Activated T-helper 9 cell treated with anti-CD3 and anti-CD28 coated beads, Interleukin-2, amount 50 U/mL, for 16 hours (primary cell): Measurements from ENCODE around the gene GOLGA3.
"Not testable (repeated sequence)": the region's sequence is repeated elsewhere in the genome, so short reads cannot be mapped to it uniquely, and the experiment has no call there.

ENCODE experiments used
- DNase-seq: peaks from one replicate; pipeline ENCODE4 v3.0.0-alpha.2; 2020; ENCODE audit warnings: low read depth

The GOLGA3 gene

DNA sequence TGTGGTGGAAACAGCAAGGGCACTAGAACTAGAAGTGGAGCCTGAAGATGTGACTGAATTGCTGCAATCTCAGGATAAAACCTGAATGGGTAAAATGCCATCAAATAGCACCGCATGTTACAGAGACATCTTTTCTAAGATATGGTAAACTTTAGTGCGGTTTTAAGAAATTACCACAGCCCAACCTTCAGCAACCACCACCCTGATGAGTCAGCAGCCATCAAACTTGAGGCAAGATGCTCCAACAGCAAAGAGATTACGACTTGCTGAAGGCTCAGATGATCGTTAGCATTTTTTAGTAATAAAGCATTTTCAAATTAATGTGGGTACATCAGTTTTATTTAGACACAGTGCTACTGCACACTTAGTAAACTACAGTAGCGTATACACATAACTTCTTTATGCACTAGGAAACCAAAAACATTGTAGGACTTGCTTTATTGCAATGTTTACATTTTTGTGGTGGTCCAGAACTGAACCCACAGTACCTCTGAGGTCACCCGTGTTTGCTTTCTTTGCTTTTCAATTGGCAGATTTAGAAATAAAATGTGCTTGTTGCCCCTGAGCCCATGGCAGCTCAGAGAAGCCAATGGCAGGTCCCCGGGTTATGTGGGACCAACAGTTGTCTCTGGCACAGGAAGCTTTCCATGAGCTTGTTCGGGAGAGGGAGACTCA, 15.9 kb downstream of the GOLGA3 start:
- no peak for DNase-seq

DNA sequence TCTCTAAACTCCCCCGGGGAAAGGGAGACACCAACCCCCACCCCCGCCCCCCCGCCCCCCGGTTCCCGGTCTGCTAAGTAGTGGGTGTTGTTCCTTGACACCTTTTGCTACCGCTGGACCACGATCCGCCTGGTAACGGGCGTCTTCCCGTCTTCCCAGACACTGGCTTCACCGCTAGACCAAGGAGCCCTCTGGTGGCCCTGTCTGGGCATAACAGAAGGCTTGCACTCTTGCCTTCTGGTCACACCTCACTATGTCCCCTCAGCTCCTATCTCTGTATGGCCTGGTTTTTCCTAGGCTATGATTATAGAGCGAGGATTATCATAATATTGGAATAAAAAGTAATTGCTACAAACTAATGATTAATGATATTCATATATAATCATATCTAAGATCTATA, 19.3 kb downstream of the GOLGA3 start:
- DNase-seq, result not testable (repeated sequence)

DNA sequence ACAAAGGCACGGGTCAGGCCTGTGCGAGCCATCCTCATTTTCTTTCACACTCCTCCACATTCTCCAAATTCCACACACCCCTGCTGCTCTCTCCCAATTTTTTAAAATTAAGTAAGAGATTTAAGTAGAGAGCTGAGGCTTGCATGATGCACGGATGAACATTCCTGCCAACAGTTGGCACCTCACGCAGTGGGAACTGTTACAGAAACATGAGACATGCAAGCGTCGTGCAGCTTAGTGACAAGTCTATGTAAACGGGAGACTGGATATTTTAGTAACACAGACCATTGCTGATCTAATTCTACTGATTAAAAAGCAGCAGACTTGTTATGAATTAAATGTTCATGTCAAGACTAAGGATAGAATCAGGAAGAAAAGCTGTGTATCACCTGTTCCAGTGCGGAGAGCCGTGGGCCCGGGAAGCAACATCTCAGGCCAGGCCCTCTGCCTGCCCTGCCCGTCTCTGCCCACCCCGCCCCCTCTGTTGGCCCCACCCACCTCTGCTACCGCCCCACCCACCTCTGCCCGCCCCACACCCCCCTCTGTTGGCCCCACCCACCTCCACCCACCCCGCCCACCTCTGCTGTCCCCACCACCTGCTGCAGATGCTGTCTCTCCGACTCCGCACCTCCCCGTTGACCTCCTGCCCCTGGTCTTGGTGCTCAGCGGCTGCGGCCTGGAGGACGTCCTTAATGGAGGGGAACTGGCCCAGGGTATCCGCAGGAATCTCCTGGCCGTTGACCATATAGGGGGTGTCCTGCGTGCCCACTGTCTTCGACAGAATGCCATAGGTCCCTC, 21.2 kb downstream of the GOLGA3 start:
- DNase-seq, result no peak

DNA sequence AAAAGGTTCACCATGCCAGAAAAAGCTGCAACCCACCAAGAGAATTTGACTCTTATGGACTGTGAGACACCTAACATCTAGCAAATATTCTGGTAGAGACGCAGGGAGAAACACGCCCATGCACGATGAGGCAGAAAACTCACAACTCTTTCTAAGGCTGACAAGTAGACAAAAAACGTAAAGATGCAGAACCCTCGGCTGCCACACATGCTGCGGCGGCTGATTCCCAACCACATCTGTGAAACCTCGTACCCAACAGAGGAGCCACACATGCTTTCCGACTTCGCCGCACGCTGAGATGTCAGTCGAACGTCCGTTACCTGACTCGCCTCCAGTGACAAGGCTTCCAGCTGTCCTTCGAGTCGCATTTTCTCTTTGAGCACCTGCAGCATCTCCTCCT, 21.8 kb downstream of the GOLGA3 start:
- no peak for DNase-seq

DNA sequence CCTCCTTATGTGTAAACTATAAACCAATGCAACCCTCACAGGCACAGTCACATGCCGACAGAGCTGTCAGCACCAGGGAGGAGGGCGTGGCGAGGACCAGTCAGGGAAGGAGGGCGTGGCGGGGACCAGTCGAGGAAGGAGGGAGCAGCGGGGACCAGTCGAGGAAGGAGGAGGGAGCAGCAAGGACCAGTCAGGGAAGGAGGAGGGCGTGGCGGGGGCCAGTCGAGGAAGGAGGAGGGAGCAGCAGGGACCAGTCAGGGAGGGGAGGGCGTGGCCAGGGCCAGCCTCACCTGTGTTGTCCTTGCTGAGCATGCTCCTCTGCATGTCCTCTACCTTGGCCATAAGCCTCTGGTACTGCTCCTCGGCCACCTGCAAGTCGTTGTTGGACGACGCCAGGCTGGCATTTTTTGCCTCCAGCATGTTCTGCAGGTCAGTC, 24.2 kb downstream of the GOLGA3 start:
- no peak for DNase-seq

DNA sequence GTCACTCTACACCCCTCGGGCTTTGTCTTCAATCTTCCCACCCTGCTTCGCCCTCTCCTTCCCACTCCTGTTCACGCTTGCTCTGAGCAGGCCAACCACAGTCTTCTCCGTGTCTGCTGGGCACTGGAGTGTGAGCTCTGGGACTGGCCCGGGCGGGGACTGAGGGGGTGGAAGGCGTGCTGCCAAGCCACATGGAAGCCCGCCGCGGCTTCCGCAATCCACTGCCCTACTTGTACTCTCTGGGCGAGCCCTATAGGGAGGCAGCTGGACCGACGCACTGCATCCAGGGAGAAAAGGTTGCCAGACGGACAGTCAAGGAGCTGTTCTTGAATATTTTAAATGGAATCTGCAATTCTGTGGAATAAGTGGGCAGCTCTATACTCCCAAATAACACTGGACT, 24.8 kb downstream of the GOLGA3 start:
- no peak for DNase-seq

DNA sequence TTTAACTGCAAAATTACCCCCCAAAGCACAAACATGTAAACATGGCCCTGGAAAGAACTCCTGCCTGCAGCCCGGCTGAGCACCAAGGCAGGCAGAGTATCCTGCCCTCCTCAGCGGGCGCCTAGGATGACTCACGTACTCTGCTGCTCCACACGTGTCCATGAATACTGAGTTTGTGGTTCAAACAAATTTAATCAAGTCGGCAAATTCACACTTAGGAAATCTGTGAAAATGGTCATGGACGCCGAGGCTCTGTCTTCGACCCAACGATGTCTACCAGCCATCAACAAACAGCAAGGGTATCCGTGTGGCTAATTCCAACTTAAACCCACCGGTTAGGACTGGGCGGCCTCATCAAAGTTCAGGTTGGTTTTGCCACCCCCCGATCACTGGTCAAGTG, 25.5 kb downstream of the GOLGA3 start:
- DNase-seq, result no peak

DNA sequence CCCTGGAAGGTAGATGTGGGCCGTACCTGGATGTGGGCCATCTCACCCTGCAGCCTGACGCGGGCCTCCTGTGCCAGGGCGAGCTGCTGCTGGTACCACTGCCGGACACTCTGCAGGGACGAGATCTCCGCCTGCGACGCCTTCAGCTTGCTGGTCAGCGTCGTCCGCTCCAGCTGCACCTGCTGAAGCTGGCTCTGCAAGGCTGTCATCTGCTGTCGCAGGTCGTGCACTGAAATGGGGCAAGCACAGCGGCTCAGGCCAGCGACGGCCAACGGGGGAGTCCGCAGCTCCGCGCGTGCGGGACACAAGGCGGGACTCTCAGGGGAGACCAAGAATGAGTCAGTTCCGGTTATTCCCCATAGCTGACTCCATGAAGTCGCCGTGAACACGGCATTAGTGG, 26.9 kb downstream of the GOLGA3 start:
- DNase-seq, result no peak

DNA sequence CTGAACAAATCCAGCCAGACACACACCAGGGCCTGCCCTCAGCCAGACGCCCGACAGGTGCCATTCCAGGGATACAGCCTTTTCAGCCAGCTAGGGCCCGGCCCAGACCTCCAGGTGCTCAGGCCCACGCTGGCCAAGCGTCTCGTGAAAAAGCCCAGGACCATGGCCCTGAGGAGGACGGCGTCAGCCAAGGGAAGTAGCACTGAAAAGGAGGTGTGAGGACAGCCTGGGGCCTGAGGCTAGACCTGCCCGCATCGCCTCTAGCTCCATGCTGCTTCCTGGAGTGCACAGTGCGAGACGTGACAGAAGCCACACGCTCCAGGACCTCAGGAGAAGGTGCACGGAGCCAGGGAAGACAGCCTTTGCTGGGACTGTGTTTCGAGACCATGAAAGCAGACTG, 29.8 kb downstream of the GOLGA3 start:
- no peak for DNase-seq

DNA sequence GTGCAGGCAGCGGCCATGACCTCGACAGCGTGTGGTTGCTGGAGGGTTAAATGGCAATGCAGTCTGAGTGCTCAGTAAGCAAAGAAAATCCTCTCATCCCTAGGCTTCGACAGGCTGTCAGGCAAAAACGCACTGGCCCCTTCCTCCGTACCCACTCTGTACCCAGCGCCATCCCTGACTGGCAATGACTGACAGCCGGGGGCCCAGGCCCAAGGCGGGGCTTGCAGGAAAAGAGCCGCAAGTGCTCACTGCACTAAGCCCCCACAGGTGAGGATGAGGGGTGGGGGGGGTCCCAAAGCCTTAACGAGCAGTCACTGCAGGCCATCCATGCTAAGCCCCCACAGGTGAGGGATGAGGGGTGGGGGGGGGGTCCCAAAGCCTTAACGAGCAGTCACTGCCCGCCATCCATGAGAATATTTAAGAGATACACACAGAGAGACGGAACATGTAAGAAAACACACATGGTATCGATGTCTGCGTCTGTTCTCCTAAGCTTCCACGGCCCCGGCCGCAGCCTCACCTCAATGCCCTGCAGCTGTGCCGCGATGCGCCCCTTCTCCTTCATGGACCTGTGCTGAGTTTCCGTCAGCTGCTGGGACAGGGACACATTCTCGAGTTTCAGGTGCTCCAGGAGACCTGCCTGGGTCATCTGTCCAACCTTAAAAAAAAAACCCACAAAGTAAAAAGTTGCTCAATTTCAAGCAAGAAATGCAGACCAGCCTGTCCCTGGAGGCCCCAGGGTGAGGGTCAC, 30.7 kb downstream of the GOLGA3 start:
- no peak for DNase-seq

DNA sequence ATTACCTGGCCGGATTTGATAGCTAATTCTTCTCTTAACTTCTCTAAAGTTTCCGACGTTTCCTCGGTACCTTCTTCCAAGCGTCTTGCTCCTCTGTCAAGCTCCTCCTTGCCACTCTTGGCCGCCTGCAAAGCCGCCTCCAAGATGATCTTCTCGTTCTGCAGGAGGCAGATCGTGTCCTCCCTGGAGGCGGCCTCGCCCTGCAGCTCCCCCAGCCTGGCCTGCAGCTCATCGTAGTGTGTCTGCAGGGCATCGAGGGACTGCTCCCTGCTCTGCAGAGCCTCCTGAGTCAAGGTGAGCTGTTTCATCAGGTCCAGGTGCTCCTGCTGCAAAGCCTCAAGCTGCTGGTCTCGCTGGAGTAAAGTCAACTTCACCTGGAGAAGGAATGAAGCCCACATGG, 32.8 kb downstream of the GOLGA3 start:
- no peak for DNase-seq

DNA sequence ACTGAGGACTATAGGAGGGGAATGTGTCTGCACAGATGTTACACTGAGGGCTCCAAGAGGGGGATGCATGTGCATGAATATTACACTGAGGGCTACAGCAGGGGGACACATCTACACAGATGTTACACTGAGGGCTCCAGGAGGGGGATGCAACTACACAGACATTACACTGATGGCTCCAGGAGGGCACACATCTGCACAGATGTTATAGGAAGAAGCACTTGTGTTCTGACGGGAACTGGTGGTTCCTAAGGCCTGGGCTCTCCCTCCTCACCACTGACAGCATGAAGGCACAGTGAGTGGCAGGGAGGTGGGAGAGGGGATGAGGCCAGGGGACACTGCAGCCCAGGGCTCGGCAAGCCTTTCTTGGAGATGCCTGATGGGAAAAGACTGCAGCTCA, 36.7 kb downstream of the GOLGA3 start:
- not testable (repeated sequence) for DNase-seq

DNA sequence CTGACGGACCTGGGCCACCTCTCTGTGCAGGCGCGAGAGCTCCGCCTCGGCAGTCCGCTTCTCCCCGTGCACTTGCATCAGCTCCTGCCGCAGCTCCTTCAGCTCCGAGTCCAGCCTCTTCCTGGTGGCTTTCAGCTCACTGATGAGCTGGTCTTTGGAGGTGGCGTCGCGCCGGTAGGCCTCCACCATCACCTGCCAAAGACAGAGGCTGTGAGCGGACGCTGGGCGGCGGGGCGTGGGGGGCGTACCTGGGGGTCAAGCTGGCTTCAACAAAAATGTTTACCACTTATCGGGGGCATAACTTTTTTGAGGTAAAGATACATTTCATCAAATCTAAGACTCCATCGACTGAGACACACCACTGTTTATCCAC, 39.6 kb downstream of the GOLGA3 start:
- no peak for DNase-seq

DNA sequence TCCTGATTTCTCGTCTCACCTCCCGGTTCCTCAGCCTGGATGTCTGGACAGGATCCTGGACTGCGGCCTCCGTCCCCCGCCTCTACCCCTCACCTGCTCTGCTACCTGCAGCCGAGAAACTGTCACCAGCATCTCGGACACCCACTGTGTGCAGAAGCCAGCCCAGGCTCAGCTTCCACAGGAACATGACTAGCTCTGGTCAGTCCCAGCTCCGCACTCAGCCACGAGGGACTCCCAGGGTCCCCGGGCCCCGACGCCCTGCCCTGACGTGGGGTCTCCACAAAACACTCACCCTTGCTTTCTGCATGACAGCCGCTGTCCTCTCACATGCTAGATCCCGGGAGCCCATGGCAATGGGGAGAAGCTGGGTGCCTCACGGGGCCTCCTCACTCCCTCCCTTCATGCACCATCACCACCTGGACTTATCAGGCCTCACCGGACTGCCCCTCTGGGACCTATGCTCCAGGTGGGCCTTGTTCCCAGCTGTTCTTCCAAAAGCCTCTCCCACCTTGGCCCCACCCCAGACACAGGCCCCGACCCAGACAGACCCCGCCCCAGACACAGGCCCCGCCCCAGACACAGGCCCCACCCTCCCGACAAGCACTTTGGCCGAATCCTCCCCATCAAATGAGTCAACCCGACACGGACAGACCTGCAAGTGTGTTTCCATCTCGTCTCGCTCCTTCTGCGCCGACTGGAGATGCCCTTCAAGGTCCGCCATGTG, 40.1 kb downstream of the GOLGA3 start:
- no peak for DNase-seq

DNA sequence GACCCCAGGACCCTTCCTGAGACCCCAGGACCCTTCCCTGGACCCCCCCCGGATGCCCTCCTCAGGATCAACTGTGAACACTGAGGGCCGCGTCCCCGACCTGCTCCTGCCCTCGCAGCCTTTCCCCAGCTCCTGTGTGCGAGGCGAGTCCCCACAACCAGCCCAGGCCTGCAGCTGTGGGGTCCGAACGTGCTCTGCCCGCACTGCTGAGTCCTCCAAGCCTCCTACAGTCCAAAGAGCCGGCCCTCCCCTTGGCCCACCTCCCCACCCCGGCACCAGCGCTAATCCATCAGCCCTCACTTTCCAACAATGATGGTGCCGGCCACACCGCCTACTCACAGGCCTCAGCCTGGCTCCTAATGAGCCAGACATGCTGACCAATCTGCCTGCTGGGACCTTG, 40.8 kb downstream of the GOLGA3 start:
- DNase-seq, result no peak

DNA sequence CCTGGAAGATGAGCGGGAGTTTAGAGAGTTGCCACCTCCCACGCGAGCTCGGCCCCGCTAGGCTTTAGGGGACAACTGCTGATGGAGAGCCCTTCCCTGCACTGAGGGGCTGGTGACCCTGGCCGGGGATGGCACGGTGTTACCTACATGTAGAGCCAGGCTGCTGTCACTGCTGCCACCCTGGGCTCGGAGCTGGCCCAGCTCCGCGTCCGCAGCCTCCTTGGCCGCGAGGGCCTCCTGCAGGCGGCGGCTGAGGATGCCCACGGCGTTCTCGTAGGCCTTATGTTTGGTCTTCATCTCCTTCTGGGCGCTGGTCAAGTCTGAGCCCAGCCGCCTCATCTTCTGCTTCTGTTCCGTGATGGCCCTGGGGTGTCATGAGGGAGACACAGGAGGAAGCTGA, 42.5 kb downstream of the GOLGA3 start:
- DNase-seq, result no peak

DNA sequence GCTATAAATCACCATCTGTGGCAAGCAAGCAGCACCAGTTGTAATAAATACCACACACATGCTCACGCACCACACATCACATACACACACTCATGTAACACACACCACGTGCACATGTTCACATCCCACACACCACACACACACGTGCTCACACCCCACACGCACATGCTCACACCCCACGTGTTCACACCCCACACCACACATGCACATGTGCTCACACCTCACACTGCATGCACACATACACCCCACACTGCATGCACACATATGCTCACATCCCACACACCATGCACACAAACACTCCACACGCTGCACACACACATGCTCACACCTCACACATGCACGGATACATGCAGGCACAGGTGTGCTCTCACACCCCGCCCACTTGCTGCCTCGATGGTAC, 44.1 kb downstream of the GOLGA3 start:
- no peak for DNase-seq

DNA sequence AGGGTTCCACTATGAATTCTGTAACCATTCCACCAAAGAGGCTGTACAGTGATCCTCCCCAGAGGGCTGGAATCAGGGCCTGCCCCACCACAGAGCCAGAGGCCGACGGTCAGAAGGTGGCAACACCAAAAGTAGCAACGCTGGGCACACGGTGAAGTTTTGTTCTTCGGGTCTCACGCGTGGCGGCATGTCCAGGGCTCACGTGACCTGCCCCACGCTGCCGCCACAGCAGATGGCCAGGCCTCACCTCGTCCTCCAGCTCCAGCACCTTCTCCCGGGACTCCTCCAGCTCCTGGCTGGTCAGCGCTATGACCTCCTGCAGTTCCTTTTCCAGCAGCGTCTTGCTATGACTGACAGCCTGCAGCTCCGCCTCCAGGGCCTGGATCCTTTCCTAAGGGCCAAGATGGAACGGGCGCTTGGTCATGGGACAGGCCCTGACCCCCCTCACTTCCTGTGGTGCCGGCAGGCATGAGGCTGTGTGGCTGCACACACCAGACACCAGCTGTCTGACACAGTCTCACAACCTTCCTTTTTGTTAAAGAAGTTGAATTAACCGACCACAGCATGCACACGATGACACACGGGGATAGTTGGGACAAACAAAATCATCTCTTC, 44.6 kb downstream of the GOLGA3 start:
- no peak for DNase-seq

DNA sequence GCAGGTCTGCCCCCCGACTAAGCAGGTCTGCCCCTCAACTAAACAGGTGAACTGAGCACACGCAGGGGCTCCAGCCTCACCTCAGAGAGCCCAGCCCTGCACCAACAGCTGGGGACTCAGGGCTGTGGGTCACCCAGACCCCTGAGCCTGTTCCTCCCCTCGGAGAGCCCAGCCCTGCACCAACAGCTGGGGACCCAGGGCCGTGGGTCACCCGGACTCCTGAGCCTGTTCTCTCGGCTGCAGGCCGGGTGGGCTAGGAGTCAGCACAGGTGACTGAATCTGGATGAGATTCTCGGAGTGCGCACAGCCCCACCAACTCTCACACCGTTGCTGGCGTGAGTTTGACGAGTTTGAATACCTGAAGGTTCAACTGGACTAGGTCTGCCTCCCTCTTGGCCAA, 46.7 kb downstream of the GOLGA3 start:
- DNase-seq, result no peak

DNA sequence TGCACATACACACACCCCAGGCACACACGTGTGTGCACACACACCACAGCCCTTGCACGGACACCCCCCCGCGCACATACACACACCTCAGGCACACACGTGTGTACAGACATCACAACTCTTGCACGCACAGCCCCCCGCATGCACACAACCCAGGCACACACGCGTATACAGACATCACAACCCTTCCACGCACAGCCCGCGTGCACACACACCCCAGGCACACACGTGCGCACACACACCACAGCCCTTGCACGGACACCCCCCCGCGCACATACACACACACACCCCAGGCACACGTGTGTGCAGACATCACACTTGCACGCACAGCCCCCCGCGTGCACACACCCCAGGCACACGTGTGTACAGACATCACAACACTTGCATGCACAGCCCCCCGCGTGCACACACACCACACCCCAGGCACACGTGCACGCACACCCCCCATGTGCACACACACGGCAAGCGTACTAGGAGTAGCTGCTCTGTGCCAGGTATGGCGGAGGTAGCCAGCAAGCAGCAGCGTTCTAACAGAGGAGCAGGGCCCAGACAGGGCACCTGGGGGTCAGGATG, 48.8 kb downstream of the GOLGA3 start:
- DNase-seq, result no peak

DNA sequence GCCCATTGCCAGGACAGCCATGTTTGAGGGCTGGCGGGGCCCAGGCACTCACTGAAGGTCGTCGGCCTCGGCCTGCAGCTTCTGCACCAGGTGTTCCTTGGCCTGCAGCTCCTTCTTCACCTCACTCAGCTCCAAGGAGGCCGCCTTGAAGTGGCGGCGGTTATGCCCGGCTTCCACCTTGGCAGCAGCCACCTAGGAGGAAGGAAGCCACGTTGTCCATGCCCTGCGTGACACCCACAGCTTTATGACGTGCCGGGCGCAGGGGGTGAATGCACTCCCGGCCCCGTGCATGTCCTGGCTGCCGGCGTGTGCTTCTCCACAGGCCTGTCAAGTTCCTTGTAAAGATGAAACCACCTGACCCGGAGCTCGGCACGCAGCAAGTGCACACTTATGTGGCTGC, 51.1 kb downstream of the GOLGA3 start:
- no peak for DNase-seq
